ENCODE measurements around the gene SMIM10L2A. TPM values are rescaled to one million over a fixed set of nuclear protein-coding genes. Genes with fewer than 3 reads are reported as not detected.
"Not testable (repeated sequence)": the region's sequence is repeated elsewhere in the genome, so short reads cannot be mapped to it uniquely, and the experiment has no call there.

The SMIM10L2A gene
- 2.2 TPM for polyA plus RNA-seq (ENCODE audit: insufficient read length)

- DNase-seq (ENCODE audit: low read depth): no peak
Measured at GRCh38 chrX:135421932-135422809, at the start of gene SMIM10L2A. Gene SMIM10L2A (plus strand): TSS chrX:135421944. CDS start chrX:135422132, 188 bp downstream.

GRCh38 chrX:135373357-135373756 is 48.4 kb upstream of the SMIM10L2A start:
- no peak for DNase-seq (ENCODE audit: low read depth)

DNA sequence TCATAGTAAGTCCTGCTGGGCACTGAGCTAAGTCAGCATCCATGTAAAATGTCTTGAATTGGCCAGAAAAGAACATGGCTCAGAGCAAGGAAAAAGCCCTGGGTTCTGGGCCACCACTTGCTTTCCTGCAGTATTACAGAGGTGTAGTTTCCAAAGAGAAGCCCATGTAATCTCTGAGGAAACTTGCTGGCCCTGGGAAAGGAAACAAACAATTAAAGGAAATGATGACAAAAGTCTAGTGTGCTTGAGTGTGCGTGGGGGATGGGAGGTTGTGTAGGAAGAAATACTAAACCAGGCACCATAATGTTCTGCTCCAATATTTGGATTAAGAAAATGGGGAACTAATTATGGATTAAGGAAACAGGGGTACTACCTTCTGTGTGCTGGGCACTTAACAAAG is 39.5 kb upstream of the SMIM10L2A start:
- DNase-seq (ENCODE audit: low read depth): no peak

DNA sequence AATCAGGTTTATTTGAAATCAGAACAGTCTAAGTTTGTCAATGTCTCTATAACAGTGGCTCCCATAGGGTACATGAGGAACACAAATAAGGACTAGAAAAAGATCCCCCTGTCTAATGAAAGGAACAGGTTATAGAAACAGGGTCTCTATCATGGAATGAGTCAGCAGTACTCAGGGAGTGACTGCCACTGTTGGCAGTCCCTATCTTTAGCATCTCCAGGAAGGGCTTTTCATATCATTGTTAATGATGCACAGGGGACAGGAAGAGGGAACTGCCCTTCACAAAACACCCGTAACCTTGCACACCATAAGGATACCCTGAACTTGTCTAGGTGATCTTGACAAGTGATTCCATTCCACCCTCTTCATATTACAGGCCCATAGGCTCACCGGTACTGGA is 38.5 kb upstream of the SMIM10L2A start:
- no peak for DNase-seq (ENCODE audit: low read depth)

DNA sequence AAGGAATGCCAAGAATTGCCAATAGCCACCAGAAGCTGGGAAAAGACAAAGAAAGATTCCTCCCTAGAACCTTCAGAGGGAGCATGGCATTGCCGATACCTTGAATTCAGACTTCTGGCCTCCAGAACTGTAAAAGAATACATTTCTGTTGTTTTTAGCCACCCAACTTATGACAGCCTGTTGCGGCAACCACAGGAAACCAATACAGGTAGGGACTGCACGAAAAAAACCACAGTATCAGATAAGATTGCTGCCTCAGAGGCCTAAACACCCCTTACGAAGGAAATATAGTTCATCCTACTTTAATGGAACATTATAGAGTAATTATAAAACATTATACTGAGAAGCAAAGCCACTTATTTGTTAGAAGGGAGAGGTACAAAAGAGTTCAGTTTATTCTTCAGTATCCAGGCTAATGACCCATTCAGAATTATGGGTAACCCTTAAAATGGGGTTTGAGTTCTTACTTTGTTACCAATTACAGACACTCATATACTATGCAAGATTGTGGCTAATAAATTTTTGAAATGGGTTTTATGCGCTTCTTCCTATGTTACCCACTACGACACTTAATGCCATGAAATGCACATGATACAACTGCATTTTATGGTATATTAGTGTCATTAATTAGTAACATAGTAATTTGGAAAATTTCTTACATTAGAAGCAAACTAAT is 37.4 kb upstream of the SMIM10L2A start:
- no peak for DNase-seq (ENCODE audit: low read depth)

- DNase-seq (ENCODE audit: low read depth): no peak
Measured at GRCh38 chrX:135388841-135389240, 32.9 kb upstream of the SMIM10L2A start.

GRCh38 chrX:135389243-135389642 is 32.5 kb upstream of the SMIM10L2A start:
- DNase-seq (ENCODE audit: low read depth): no peak

- no peak for DNase-seq (ENCODE audit: low read depth)
Measured at GRCh38 chrX:135389717-135390116, 32.0 kb upstream of the SMIM10L2A start.

GRCh38 chrX:135391734-135392133 is 30.0 kb upstream of the SMIM10L2A start:
- DNase-seq (ENCODE audit: low read depth): no peak

- no peak for DNase-seq (ENCODE audit: low read depth)
Measured at GRCh38 chrX:135393051-135393450, 28.7 kb upstream of the SMIM10L2A start.

GRCh38 chrX:135395064-135395463 is 26.7 kb upstream of the SMIM10L2A start:
- DNase-seq (ENCODE audit: low read depth): no peak

DNA sequence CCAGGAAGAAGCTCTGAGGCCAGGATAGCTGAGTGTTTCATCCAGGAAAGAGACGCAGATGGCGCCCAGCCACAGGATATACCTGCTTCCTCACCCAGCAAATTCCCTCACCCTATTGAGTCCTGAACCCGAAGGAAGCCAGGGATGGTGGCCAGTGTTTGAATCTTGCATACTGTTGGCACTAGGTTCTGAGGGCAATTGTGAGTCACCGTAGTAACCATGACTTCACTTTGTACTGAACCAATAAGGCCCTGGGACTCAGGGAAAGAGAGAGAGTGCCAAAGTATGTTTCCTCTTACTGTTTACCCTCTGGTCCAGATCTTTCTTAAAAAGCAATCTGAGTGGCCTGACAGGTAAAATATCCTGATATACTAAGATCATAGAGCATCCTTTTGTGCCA is 25.6 kb upstream of the SMIM10L2A start:
- DNase-seq (ENCODE audit: low read depth): no peak

GRCh38 chrX:135396566-135396965 is 25.2 kb upstream of the SMIM10L2A start:
- DNase-seq (ENCODE audit: low read depth): no peak

- DNase-seq (ENCODE audit: low read depth): no peak
Measured at GRCh38 chrX:135397652-135398051, 24.1 kb upstream of the SMIM10L2A start.

DNA sequence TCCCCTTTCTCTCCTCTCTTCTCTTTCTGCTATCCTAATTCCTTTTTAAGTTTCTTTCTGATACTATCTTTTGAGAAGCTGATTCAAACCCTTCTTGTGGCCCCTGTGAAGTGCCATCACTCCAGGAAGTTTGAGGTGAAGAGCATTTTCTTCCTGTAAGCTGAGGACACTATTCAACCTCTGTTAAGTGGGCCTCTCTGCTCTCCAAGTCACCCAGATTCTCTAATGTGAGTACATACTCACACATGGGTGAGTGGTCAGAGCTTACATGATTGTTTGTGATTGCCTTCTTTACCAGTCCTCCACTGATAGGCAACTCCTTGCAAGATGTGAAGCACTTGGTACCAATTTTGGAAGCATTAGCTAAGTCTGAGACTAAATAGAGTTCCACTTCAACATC is 18.4 kb upstream of the SMIM10L2A start:
- no peak for DNase-seq (ENCODE audit: low read depth)

DNA sequence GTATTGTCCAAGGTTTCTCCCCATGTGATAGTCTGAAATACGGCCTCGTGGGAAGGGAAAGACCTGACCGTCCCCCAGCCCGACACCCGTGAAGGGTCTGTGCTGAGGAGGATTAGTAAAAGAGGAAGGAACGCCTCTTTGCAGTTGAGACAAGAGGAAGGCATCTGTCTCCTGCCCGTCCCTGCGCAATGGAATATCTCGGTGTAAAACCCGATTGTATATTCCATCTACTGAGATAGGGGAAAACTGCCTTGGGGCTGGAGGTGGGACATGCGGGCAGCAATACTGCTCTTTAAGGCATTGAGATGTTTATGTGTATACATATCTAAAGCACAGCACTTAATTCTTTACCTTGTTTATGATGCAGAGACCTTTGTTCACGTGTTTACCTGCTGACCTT is 15.3 kb upstream of the SMIM10L2A start:
- not testable (repeated sequence) for DNase-seq (ENCODE audit: low read depth)

DNA sequence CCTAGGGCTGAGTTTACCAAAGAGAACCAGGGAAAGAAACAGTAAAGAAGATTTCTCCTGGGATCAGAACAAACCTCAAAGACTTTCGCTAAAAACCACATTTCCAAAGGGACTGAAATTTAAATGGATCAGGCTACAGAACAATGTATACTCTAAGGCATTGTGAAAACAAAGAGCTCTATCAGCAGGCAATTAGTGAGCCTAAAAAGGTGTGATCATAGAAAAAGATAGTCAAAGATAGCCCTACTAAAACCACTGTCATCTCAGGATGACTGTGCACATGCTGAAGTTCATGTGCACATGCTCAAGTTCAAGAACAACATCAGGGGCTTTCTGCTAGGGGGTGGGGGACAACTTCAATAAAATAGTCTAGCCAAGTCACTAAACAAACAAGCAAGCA is 12.9 kb upstream of the SMIM10L2A start:
- DNase-seq (ENCODE audit: low read depth): no peak

- DNase-seq (ENCODE audit: low read depth): no peak
Measured at GRCh38 chrX:135410861-135411627, 10.7 kb upstream of the SMIM10L2A start.

GRCh38 chrX:135411893-135412292 is 9.9 kb upstream of the SMIM10L2A start:
- DNase-seq (ENCODE audit: low read depth): no peak

GRCh38 chrX:135416546-135416945 is 5.2 kb upstream of the SMIM10L2A start:
- no peak for DNase-seq (ENCODE audit: low read depth)

- DNase-seq (ENCODE audit: low read depth): no peak
Measured at GRCh38 chrX:135420831-135421230, 913 bp upstream of the SMIM10L2A start.

GRCh38 chrX:135421537-135421931 is 210 bp upstream of the SMIM10L2A start:
- DNase-seq (ENCODE audit: low read depth): peak; percentile 6

Measured in forelimb muscle (tissue), 1 donor.